Measurements from ENCODE around the gene CCER1. TPM values are rescaled to one million over a fixed set of nuclear protein-coding genes. Genes with fewer than 3 reads are reported as not detected.

The CCER1 gene
- total and polyA plus RNA-seq, 9 of the 15 experiments (the other 6 are each of a cell fraction or from before 2014, with no cell fraction given) = not detected

GRCh38 chr12:90978117-90978770, 23.3 kb upstream of the CCER1 start (continued):
- TF ChIP-seq REST (IDR thresholded peaks at IDR 0.05; ENCODE audit: borderline replicate concordance) (peak; percentile 31; the same call in 1 of the 2 replicates), REST (CRISPR knock-in tag; IDR thresholded peaks at IDR 0.05; ENCODE audit: low read depth) (no peak), KLF16 (IDR thresholded peaks at IDR 0.05) (0 out of 2 replicates have a peak, but pooled peaks have one; percentile 10)

Measured in K562 (cell line).